Neuronal stem cell (in vitro differentiated cells): Measurements from ENCODE around the gene C2.
"Not testable (repeated sequence)": the region's sequence is repeated elsewhere in the genome, so short reads cannot be mapped to it uniquely, and the experiment has no call there.

ENCODE experiments used
- DNase-seq: peaks from one replicate; pipeline ENCODE4 v3.0.0-alpha.2; 2013; ENCODE audit warnings: low spot score
- H2AFZ ChIP-seq: one replicate; pipeline ENCODE4 v1.6.1; 2013; ENCODE audit warnings: mild to moderate bottlenecking, low read length, inconsistent platforms
- H2AK5ac ChIP-seq: 2 replicates; pipeline ENCODE4 v1.6.1; 2013; ENCODE audit warnings: low read depth, mild to moderate bottlenecking, inconsistent platforms, low read length, moderate library complexity, mixed read lengths
- H2BK120ac ChIP-seq: 2 replicates; pipeline ENCODE4 v1.6.1; 2013; ENCODE audit warnings: low read depth, mild to moderate bottlenecking, inconsistent platforms, low read length, moderate library complexity, mixed read lengths
- H2BK12ac ChIP-seq: one replicate; pipeline ENCODE4 v1.6.1; 2013; ENCODE audit warnings: low read length, inconsistent platforms
- H2BK15ac ChIP-seq: 2 replicates; pipeline ENCODE4 v1.6.1; 2013; ENCODE audit warnings: mild to moderate bottlenecking, low read length, inconsistent platforms, mixed read lengths
- H2BK5ac ChIP-seq: one replicate; pipeline ENCODE4 v1.6.1; 2013; ENCODE audit warnings: inconsistent platforms, mild to moderate bottlenecking, low read length, moderate library complexity
- H3K14ac ChIP-seq: one replicate; pipeline ENCODE4 v1.6.1; 2013; ENCODE audit warnings: low read length, inconsistent platforms
- H3K18ac ChIP-seq: 2 replicates; pipeline ENCODE4 v1.6.1; 2013; ENCODE audit warnings: low read length, inconsistent platforms
- H3K23ac ChIP-seq: 2 replicates; pipeline ENCODE4 v1.6.1; 2013; ENCODE audit warnings: low read depth, mild to moderate bottlenecking, mixed read lengths, low read length, inconsistent platforms; ENCODE audit not compliant: poor library complexity
- H3K27ac ChIP-seq: replicated peaks from 3 replicates; pipeline ENCODE4 v1.5.1; 2013; ENCODE audit warnings: low read length, inconsistent platforms
- H3K27me3 ChIP-seq, 3 experiments: 2 replicates each; pipeline ENCODE4 v1.6.1; 2013; ENCODE audit warnings: low read length in 3 of 3, mild to moderate bottlenecking in 2 of 3, inconsistent platforms in 1 of 3, low read depth in 1 of 3, mixed read lengths in 1 of 3, moderate library complexity in 1 of 3; ENCODE audit not compliant: control insufficient read depth in 3 of 3, insufficient read depth in 3 of 3
- H3K36me3 ChIP-seq, 2 donors: replicated peaks in 1 of 2; 2 replicates each; pipeline ENCODE4 v1.6.1; 2013; ENCODE audit warnings: low read length in 2 of 2; ENCODE audit not compliant: control insufficient read depth in 2 of 2, insufficient read depth in 2 of 2
- H3K4ac ChIP-seq: 2 replicates; pipeline ENCODE4 v1.6.1; 2013; ENCODE audit warnings: inconsistent platforms, mild to moderate bottlenecking, low read length, moderate library complexity
- H3K4me1 ChIP-seq, 2 donors: 1 replicate in 1 of 2; 2 replicates in 1 of 2; pipeline ENCODE4 v1.6.1; 2013; ENCODE audit warnings: low read length in 2 of 2, low read depth in 1 of 2; ENCODE audit not compliant: control insufficient read depth in 2 of 2, insufficient read depth in 1 of 2
- H3K4me2 ChIP-seq: one replicate; pipeline ENCODE4 v1.6.1; 2013; ENCODE audit warnings: mild to moderate bottlenecking, low read length, inconsistent platforms; ENCODE audit not compliant: insufficient read depth, poor library complexity, severe bottlenecking
- H3K4me3 ChIP-seq, 2 donors: 2 replicates each; pipeline ENCODE4 v1.5.1; 2013; ENCODE audit warnings: low read length in 2 of 2, mild to moderate bottlenecking in 2 of 2, inconsistent platforms in 1 of 2, moderate library complexity in 1 of 2
- H3K79me1 ChIP-seq: one replicate; pipeline ENCODE4 v1.6.1; 2013; ENCODE audit warnings: low read depth, mild to moderate bottlenecking, inconsistent platforms, low read length, moderate library complexity
- H3K9ac ChIP-seq: one replicate; pipeline ENCODE4 v1.6.1; 2013; ENCODE audit warnings: mild to moderate bottlenecking, low read depth, low read length, inconsistent platforms; ENCODE audit not compliant: poor library complexity
- H3K9me3 ChIP-seq, 2 donors: replicated peaks in 1 of 2; 2 replicates each; pipeline versions ENCODE3 to v1.6.1; 2013; ENCODE audit warnings: low read length in 2 of 2, mild to moderate bottlenecking in 2 of 2, inconsistent platforms in 1 of 2, low read depth in 1 of 2, mixed read lengths in 1 of 2, moderate library complexity in 1 of 2; ENCODE audit not compliant: control insufficient read depth in 2 of 2, insufficient read depth in 1 of 2
- H4K8ac ChIP-seq: one replicate; pipeline ENCODE4 v1.6.1; 2013; ENCODE audit warnings: low read depth, mild to moderate bottlenecking, inconsistent platforms, low read length, moderate library complexity
- H4K91ac ChIP-seq: one replicate; pipeline ENCODE4 v1.6.1; 2013; ENCODE audit warnings: low read length, low read depth, mild to moderate bottlenecking, inconsistent platforms; ENCODE audit not compliant: poor library complexity
- WGBS, 2 donors: extraction: QIAGEN DNeasy Blood & Tissue Kit; methylation state at CpG; one replicate each; pipeline ENCODE4 v1.1.7; 2013; ENCODE audit warnings: missing lambda C conversion rate in 2 of 2, mixed read lengths in 1 of 2; ENCODE audit not compliant: insufficient read length in 2 of 2, insufficient replicate concordance in 1 of 2; ENCODE audit errors: extremely low coverage in 2 of 2; 5-methylcytosine and 5-hydroxymethylcytosine counted together

The C2 gene

GRCh38 chr6:31972709-31973350, 45.3 kb downstream of the C2 start:
- peak overlapping the region; percentile 73 for H2BK12ac ChIP-seq
- H4K91ac ChIP-seq = no peak overlapping the region
- H3K36me3 ChIP-seq = peaks cover 19 to 44% of the 10 kb centered on the region in 2 donors
- H2AK5ac ChIP-seq = peak overlapping the region; percentile 8
- no peaks in the 10 kb centered on the region for H3K9me3 ChIP-seq
- DNase-seq = no peak
- peak overlapping the region; percentile 24 for H3K4ac ChIP-seq
- peak overlapping the region; percentile 97 for H3K18ac ChIP-seq
- peaks cover 11 to 13% of the 10 kb centered on the region in 2 donors for H3K4me1 ChIP-seq
- H3K27me3 ChIP-seq = no peaks in the 10 kb centered on the region
- peak overlapping the region; percentile 96 for H2BK5ac ChIP-seq
- no peak overlapping the region for H3K14ac ChIP-seq
- peak overlapping the region; percentile 89 for H3K4me2 ChIP-seq
- H3K23ac ChIP-seq = peak overlapping the region; percentile 98
- H2AFZ ChIP-seq = peak overlapping the region; percentile 87
- H2BK15ac ChIP-seq = peak overlapping the region; percentile 10
- peak overlapping the region; percentile 90 for H3K9ac ChIP-seq
- H2BK120ac ChIP-seq = peak overlapping the region; percentile 4
- no CpG with 5 or more reads among the region's 19 CpGs for WGBS, 2 donors
- peak overlapping the region; percentile 70 for H4K8ac ChIP-seq
- peak overlapping the region; percentile 99 for H3K27ac ChIP-seq
- H3K79me1 ChIP-seq = peaks cover 7% of the 10 kb centered on the region
- H3K4me3 ChIP-seq = peak overlapping the region; percentile 78 to 89

- not testable (repeated sequence) for H4K8ac ChIP-seq, H4K91ac ChIP-seq, H3K4me3 ChIP-seq, H3K27ac ChIP-seq, H3K9ac ChIP-seq, H3K79me1 ChIP-seq, H3K27me3 ChIP-seq, H2BK12ac ChIP-seq, H2BK15ac ChIP-seq, H2AFZ ChIP-seq, H2AK5ac ChIP-seq, DNase-seq, H2BK5ac ChIP-seq, H3K9me3 ChIP-seq, H2BK120ac ChIP-seq, H3K23ac ChIP-seq, H3K4ac ChIP-seq, H3K4me2 ChIP-seq, H3K14ac ChIP-seq, H3K18ac ChIP-seq
- H3K36me3 ChIP-seq = peaks cover 10 to 24% of the 10 kb centered on the region in 2 donors
- WGBS, 2 donors = no CpG with 5 or more reads among the region's 30 CpGs
- peaks cover 11% of the 10 kb centered on the region in 2 donors for H3K4me1 ChIP-seq
Measured at GRCh38 chr6:31976065-31976464, 48.5 kb downstream of the C2 start.

- H3K4ac ChIP-seq = no peak overlapping the region
- no peak overlapping the region for H2BK120ac ChIP-seq
- DNase-seq = no peak
- H3K27ac ChIP-seq = no peak overlapping the region
- no peak overlapping the region for H3K4me3 ChIP-seq
- H3K23ac ChIP-seq = no peak overlapping the region
- no peak overlapping the region for H2BK15ac ChIP-seq
- H3K18ac ChIP-seq = no peak overlapping the region
- H3K9ac ChIP-seq = no peak overlapping the region
- no CpG with 5 or more reads among the region's 12 CpGs for WGBS, 2 donors
- H3K36me3 ChIP-seq = peaks cover 8 to 24% of the 10 kb centered on the region in 2 donors
- H3K14ac ChIP-seq = no peak overlapping the region
- H2AK5ac ChIP-seq = no peak overlapping the region
- no peaks in the 10 kb centered on the region for H3K27me3 ChIP-seq
- H3K4me1 ChIP-seq = peaks cover 2 to 3% of the 10 kb centered on the region in 2 donors
- H3K4me2 ChIP-seq = no peak overlapping the region
- H3K79me1 ChIP-seq = peaks cover 2% of the 10 kb centered on the region
- no peak overlapping the region for H2BK5ac ChIP-seq
- no peak overlapping the region for H2BK12ac ChIP-seq
- H4K91ac ChIP-seq = no peak overlapping the region
- no peaks in the 10 kb centered on the region for H3K9me3 ChIP-seq
- no peak overlapping the region for H4K8ac ChIP-seq
- no peak overlapping the region for H2AFZ ChIP-seq
Measured at GRCh38 chr6:31977816-31978431, 50.4 kb downstream of the C2 start.

GRCh38 chr6:31978831-31979230, 51.3 kb downstream of the C2 start:
- Histone ChIP-seq H3K4ac (no peak overlapping the region), H2BK12ac (no peak overlapping the region), H3K9me3 (no peaks in the 10 kb centered on the region), H3K4me2 (no peak overlapping the region), H3K4me3 (no peak overlapping the region), H3K27me3 (no peaks in the 10 kb centered on the region), H3K27ac (no peak overlapping the region), H3K23ac (no peak overlapping the region), H3K18ac (no peak overlapping the region), H4K8ac (no peak overlapping the region), H2AFZ (no peak overlapping the region), H3K79me1 (no peaks in the 10 kb centered on the region), H3K14ac (no peak overlapping the region), H2BK5ac (no peak overlapping the region), H2AK5ac (no peak overlapping the region), H4K91ac (no peak overlapping the region), H2BK120ac (no peak overlapping the region), H3K9ac (no peak overlapping the region), H3K4me1 (no peaks in the 10 kb centered on the region), H2BK15ac (no peak overlapping the region), H3K36me3 (peaks cover 8 to 22% of the 10 kb centered on the region in 2 donors)
- DNase-seq = no peak
- no CpG with 5 or more reads among the region's 5 CpGs for WGBS, 2 donors
